Muscle of leg (tissue), 11 donors: ENCODE results near the gene MAPK1. TPM values are rescaled to one million over a fixed set of nuclear protein-coding genes. Genes with fewer than 3 reads are reported as not detected.
A peak's percentile ranks its signal among the peaks of the same experiment; 100 is the strongest.
"Not testable (repeated sequence)": the region's sequence is repeated elsewhere in the genome, so short reads cannot be mapped to it uniquely, and the experiment has no call there.

ENCODE experiments used
- DNase-seq: peaks from one replicate; pipeline ENCODE4 v3.0.0; 2013
- H3K27ac ChIP-seq: one replicate; pipeline ENCODE4 v1.5.1; 2013; ENCODE audit warnings: mild to moderate bottlenecking, low read length, control low read depth
- H3K27me3 ChIP-seq: one replicate; pipeline ENCODE4 v1.6.1; 2013; ENCODE audit warnings: low read length; ENCODE audit not compliant: control insufficient read depth, insufficient read depth
- H3K36me3 ChIP-seq: one replicate; pipeline ENCODE4 v1.6.1; 2013; ENCODE audit warnings: low read length; ENCODE audit not compliant: control insufficient read depth, insufficient read depth
- H3K4me1 ChIP-seq: one replicate; pipeline ENCODE4 v1.6.1; 2013; ENCODE audit warnings: low read length; ENCODE audit not compliant: control insufficient read depth, insufficient read depth
- H3K4me3 ChIP-seq: one replicate; pipeline ENCODE4 v1.5.1; 2013; ENCODE audit warnings: low read length, control low read depth
- H3K9me3 ChIP-seq: replicated peaks from 2 replicates; pipeline ENCODE4 v1.6.1; 2013; ENCODE audit warnings: low read depth, low read length; ENCODE audit not compliant: control insufficient read depth
- WGBS: methylation state at CpG from one replicate; pipeline ENCODE4 v1.1.5; 2013; ENCODE audit warnings: missing lambda C conversion rate; ENCODE audit not compliant: insufficient coverage; 5-methylcytosine and 5-hydroxymethylcytosine counted together
- polyA plus RNA-seq, 8 donors: library from polyadenylated mRNA; unstranded; fragments of 120-200 nt; gene quantifications; one replicate each; pipeline versions ENCODE4 v1.2.1 to v1.2.3, GENCODE V29; 2013; ENCODE audit warnings: inconsistent platforms in 1 of 8, low replicate concordance in 1 of 8; ENCODE audit not compliant: insufficient read length in 8 of 8, insufficient read depth in 1 of 8
- total RNA-seq: library from RNA; stranded (reverse); fragments of 120-200 nt; gene quantifications from one replicate; pipeline ENCODE4 v1.2.4, GENCODE V29; 2013

Gene MAPK1
- total and polyA plus RNA-seq, 9 donors = 92.0 to 126 (median 110) TPM

GRCh38 chr22:21819183-21819770, 48.2 kb downstream of the MAPK1 start:
- peaks cover 23% of the 10 kb centered on the region for H3K4me1 ChIP-seq

GRCh38 chr22:21818487-21819182, 48.8 kb downstream of the MAPK1 start:
- WGBS = 58% methylated on average over 7 of the region's 8 CpGs
- H3K27me3 ChIP-seq = no peaks in the 10 kb centered on the region
- no peak overlapping the region for H3K4me3 ChIP-seq
- peaks cover 23% of the 10 kb centered on the region for H3K4me1 ChIP-seq
- no peak for DNase-seq
- no peak overlapping the region for H3K27ac ChIP-seq
- peaks cover 7% of the 10 kb centered on the region for H3K36me3 ChIP-seq
- no peaks in the 10 kb centered on the region for H3K9me3 ChIP-seq

More at GRCh38 chr22:21819183-21819770, 48.2 kb downstream of the MAPK1 start:
- H3K27ac ChIP-seq = no peak overlapping the region
- no peak overlapping the region for H3K4me3 ChIP-seq
- no peak for DNase-seq
- H3K9me3 ChIP-seq = no peaks in the 10 kb centered on the region
- WGBS = no CpG with 5 or more reads among the region's 2 CpGs
- peaks cover 7% of the 10 kb centered on the region for H3K36me3 ChIP-seq
- H3K27me3 ChIP-seq = no peaks in the 10 kb centered on the region

- not testable (repeated sequence) for H3K36me3 ChIP-seq, DNase-seq, H3K9me3 ChIP-seq, H3K4me3 ChIP-seq, H3K27me3 ChIP-seq
- peak overlapping the region; percentile 93 for H3K27ac ChIP-seq
- 71% methylated on average over 1 of the region's 3 CpGs for WGBS
- peaks cover 23% of the 10 kb centered on the region for H3K4me1 ChIP-seq
Measured at GRCh38 chr22:21817497-21817853, 50.0 kb downstream of the MAPK1 start.

- Histone ChIP-seq H3K27me3 (no peaks in the 10 kb centered on the region), H3K36me3 (peaks cover 7% of the 10 kb centered on the region), H3K4me1 (peaks cover 23% of the 10 kb centered on the region), H3K27ac (peak overlapping the region; percentile 93), H3K4me3 (no peak overlapping the region), H3K9me3 (no peaks in the 10 kb centered on the region)
- 59% methylated on average over 3 of the region's 10 CpGs for WGBS
- DNase-seq = peak; percentile 96
Measured at GRCh38 chr22:21816787-21817496, 50.5 kb downstream of the MAPK1 start.

- Histone ChIP-seq H3K4me1 (peaks cover 23% of the 10 kb centered on the region), H3K9me3 (no peaks in the 10 kb centered on the region), H3K4me3 (no peak overlapping the region), H3K27ac (peak overlapping the region; percentile 77), H3K36me3 (peaks cover 7% of the 10 kb centered on the region), H3K27me3 (no peaks in the 10 kb centered on the region)
- WGBS = no CpG with 5 or more reads among the region's 2 CpGs
- DNase-seq = no peak
Measured at GRCh38 chr22:21816472-21816786, 51.0 kb downstream of the MAPK1 start.

- peaks cover 23% of the 10 kb centered on the region for H3K4me1 ChIP-seq
- no peaks in the 10 kb centered on the region for H3K27me3 ChIP-seq
- WGBS = no CpG with 5 or more reads among the region's 2 CpGs
- peaks cover 7% of the 10 kb centered on the region for H3K36me3 ChIP-seq
- H3K27ac ChIP-seq = peak overlapping the region; percentile 77
- H3K4me3 ChIP-seq = no peak overlapping the region
- no peaks in the 10 kb centered on the region for H3K9me3 ChIP-seq
- DNase-seq = no peak
Measured at GRCh38 chr22:21815958-21816357, 51.5 kb downstream of the MAPK1 start.

- peak overlapping the region; percentile 77 for H3K27ac ChIP-seq
- H3K27me3 ChIP-seq = no peaks in the 10 kb centered on the region
- H3K36me3 ChIP-seq = peaks cover 7% of the 10 kb centered on the region
- peaks cover 23% of the 10 kb centered on the region for H3K4me1 ChIP-seq
- WGBS = no CpG with 5 or more reads among the region's 3 CpGs
- DNase-seq = no peak
- no peak overlapping the region for H3K4me3 ChIP-seq
- H3K9me3 ChIP-seq = no peaks in the 10 kb centered on the region
Measured at GRCh38 chr22:21815357-21815756, 52.1 kb downstream of the MAPK1 start.

- Histone ChIP-seq H3K4me3 (no peak overlapping the region), H3K9me3 (no peaks in the 10 kb centered on the region), H3K36me3 (peaks cover 3% of the 10 kb centered on the region), H3K4me1 (peaks cover 9% of the 10 kb centered on the region), H3K27ac (no peak overlapping the region), H3K27me3 (no peaks in the 10 kb centered on the region)
- WGBS = no CpG with 5 or more reads among the region's 1 CpG
- no peak for DNase-seq
Measured at GRCh38 chr22:21811982-21812381, 55.5 kb downstream of the MAPK1 start.

GRCh38 chr22:21807544-21808529, 59.6 kb downstream of the MAPK1 start:
- peak; percentile 73 for DNase-seq
- H3K4me3 ChIP-seq = no peak overlapping the region
- peaks cover 6% of the 10 kb centered on the region for H3K4me1 ChIP-seq
- WGBS = no CpG with 5 or more reads among the region's 6 CpGs
- no peaks in the 10 kb centered on the region for H3K9me3 ChIP-seq
- H3K36me3 ChIP-seq = peaks cover 30% of the 10 kb centered on the region
- no peak overlapping the region for H3K27ac ChIP-seq
- no peaks in the 10 kb centered on the region for H3K27me3 ChIP-seq
